ENCODE results near the gene KCNQ4.

- TF ChIP-seq CHD2 (IDR thresholded peaks at IDR 0.05; ENCODE audit: low read length) (no peak), CTCF (IDR thresholded peaks at IDR 0.05; ENCODE audit: control extremely low read depth in 1 of 3, insufficient read depth in 1 of 3, low read depth in 1 of 3, low read length in 3 of 3) (no peak), POLR2A (IDR thresholded peaks at IDR 0.05; ENCODE audit: control extremely low read depth in 1 of 2, low read depth in 2 of 2, low read length in 2 of 2) (no peak), JUN (IDR thresholded peaks at IDR 0.05; ENCODE audit: low read depth, low read length) (no peak)
- TF ChIP-seq, protein P1, sequence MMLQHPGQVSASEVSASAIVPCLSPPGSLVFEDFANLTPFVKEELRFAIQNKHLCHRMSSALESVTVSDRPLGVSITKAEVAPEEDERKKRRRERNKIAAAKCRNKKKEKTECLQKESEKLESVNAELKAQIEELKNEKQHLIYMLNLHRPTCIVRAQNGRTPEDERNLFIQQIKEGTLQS (IDR thresholded peaks at IDR 0.05; ENCODE audit: insufficient read depth, low read depth, low read length) = no peak
Measured at GRCh38 chr1:40833979-40834378, 50.4 kb downstream of the KCNQ4 start.
